SIG-M5 (cell line): ENCODE results near the gene FCER2.
"Not testable (repeated sequence)": the region's sequence is repeated elsewhere in the genome, so short reads cannot be mapped to it uniquely, and the experiment has no call there.

ENCODE experiments used
- DNase-seq: peaks from one replicate; lab custom pipeline; 2025; lab: John Stamatoyannopoulos, UW

The FCER2 gene

DNA sequence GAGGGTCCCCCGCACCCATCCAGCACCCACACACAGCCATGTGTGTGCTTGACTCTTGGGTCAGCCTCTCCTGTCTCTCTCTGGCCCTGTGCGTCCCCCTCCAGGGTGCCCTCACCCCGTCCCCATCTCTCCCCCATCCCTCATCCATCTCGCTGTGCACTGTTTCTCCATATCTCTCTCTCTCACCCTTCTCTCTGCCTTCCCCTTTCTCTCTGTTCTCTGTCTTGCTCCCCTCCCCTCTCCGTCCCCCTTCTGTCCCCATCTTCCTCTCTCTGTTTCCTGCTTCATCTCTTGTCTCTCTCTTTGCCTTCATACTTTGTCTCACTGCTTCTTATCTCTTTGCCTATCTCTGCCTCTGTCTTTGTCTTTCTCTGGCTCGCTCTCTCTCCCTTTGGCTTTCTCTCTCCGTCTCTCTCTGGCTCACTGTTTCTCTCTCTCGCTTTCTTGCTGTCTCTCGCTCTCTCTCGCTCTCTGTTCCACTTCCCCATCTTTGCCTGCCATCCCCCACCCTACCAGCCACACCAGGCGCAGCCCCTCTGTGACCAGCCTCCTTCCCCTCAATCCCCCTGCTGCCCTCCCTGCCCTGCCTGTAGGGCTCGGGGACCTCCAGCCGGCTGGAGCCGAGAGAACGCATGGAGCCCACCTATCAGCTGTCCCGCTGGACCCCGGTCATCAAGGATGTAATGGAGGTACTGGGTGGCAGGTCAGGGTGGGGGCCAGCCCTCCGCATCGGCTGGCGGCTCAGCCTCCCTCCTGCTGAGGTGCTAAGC is 56.1 kb downstream of the FCER2 start:
- no peak for DNase-seq

- DNase-seq = no peak
Measured at GRCh38 chr19:7645163-7645562, 56.8 kb downstream of the FCER2 start.

DNA sequence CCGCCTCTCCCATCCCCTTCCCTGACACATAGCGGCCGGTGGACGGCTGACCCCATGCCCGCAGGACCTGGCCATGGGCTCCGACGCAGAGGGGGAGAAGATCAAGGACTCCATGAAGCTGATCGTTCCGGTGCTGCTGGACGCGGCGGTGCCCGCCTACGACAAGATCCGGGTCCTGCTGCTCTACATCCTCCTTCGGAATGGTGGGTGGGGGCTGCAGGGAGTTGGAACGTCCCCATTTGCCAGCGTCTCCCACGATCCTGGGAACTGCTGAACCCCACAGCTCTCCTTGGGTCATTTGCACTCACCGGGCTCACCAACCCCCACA is 57.4 kb downstream of the FCER2 start:
- no peak for DNase-seq

DNA sequence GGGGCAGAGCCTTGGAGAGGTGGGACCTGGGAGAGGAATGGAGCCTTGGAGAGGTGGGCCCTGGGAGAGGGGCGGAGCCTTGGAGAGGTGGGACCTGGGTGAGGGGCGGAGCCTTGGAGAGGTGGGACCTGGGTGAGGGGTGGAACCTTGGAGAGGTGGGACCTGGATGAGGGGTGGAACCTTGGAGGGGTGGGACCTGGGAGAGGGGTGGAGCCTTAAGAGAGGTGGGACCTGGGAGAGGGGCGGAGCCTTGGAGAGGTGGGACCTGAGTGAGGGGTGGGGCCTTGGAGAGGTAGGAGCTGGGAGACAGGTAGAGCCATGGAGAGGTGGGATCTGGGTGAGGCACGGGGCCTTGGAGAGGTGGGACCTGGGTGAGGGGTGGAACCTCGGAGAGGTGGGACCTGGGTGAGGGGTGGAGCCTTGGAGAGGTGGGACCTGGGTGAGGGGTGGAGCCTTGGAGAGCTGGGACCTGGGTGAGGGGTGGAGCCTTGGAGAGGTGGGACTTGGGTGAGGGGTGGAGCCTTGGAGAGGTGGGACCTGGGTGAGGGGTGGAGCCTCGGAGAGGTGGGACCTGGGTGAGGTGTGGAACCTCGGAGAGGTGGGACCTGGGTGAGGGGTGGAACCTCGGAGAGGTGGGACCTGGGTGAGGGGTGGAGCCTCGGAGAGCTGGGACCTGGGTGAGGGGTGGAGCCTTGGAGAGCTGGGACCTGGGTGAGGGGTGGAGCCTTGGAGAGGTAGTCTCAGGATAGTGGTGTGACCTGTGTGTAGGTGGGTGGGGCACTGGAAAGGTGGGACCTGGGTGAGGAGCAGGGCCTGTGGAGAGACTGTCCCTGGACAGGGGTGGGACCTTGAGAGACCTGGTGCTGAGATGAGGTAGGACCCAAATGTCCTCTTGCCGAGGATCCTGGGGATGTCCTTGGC is 58.0 kb downstream of the FCER2 start:
- not testable (repeated sequence) for DNase-seq

- DNase-seq = no peak
Measured at GRCh38 chr19:7643031-7643415, 58.9 kb downstream of the FCER2 start.

GRCh38 chr19:7642295-7643030 is 59.5 kb downstream of the FCER2 start:
- no peak for DNase-seq

DNA sequence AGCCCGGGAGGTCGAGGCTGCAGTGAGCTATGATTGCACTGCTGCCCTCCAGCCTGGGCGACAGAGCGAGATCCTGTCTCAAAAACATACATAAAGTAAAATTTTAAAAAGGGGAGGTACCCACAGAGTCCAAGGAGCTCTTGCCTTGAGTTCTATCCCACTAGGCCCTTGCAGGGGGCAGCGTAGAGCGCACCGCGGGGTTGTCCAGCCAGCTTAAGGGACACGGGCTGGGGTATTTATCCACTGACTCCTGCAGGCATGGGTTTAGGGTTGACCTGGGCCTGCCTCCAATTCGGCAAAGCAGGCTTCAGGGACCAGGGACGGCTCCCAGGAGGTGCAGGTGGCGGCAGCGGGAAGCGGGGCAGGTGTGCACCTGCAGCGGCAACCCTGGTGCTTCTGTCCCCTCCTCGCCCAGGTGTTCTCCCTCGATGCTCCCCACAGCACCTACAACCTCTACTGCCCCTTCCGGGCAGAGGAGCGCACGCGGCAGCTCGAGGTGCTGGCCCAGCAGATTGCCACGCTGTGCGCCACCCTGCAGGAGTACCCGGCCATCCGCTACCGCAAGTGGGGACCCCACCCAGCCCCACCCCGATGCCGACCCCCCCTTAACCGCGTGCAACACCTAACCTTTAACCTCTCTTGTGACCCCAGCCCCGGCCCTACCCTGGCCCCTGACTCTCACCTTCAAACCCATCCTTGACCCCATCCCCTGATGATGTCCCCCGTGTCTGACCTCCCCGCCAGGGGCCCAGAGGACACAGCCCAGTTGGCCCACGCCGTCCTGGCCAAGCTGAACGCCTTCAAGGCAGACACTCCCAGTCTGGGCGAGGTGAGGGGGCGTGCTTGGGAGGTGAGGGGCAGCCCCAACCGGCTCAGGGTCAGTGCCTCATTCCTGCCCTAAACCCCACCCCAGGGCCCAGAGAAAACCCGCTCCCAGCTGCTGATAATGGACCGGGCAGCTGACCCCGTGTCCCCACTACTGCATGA is 60.3 kb downstream of the FCER2 start:
- DNase-seq = no peak

DNA sequence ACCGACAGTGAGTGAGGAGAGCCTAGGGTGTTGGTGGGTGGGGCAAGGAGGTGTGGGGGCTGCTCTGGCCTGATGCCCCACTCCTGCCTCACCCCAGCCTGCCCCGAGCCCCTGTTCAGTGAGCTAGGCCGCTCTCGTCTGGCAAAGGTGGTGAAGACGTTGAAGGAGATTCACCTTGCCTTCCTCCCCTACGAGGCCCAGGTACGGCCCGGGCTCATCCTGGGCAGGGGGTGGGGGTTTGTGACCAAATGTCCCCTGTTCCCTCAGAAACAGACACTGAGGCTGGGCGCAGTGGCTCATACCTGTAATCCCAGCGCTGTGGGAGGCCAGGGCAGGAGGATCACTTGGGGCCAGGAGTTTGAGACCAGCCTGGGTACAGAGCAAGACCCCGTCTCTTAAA is 61.1 kb downstream of the FCER2 start:
- DNase-seq = no peak

- DNase-seq = no peak
Measured at GRCh38 chr19:7639863-7640348, 62.0 kb downstream of the FCER2 start.

DNA sequence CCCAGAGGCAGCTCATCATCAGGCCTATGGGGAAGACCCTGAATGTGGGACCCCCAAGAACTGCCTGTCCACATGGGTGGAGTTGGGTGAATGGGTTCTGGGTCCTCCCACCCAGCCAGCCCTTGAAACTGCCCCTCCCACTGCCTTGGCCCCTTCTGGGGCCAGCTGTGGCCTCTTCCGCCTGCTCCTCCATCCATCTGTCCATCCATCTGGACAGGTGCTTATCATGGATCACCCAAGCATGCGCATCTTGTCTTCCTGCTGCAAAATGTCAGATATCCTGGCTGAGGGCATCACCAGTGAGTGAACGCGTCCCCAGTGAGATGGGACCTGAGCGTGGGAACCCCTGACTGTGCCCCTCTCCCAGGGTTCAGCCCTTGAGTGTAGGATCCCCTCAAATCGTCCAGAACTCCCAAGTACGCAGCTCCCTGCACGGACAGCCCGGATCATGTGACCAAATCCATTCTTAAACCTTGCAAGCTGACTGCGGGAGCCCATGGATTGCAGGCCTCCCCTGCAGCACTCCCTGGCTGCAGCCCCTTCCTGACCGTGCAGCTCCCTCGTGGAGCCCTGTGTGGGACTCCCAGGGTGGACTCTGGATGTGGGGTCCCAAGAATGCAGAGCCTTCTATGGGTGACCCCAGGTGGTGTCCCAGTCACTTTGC is 63.0 kb downstream of the FCER2 start:
- no peak for DNase-seq
